OCI-LY1 (cell line): ENCODE measurements around the gene ACP5.

Experiments used
- CTCF ChIP-seq: fragments of 200-600 bp; sonication (generic), shearing (Covaris generic); IDR thresholded peaks from 2 replicates; pipeline ENCODE4 v1.5.1; 2017; ENCODE audit warnings: mild to moderate bottlenecking, antibody characterized with exemption, low read length, moderate library complexity, mixed read lengths
- EZH2 ChIP-seq: fragments of 200-600 bp; sonication (generic), shearing (Covaris generic); IDR thresholded peaks from 2 replicates; pipeline ENCODE4 v1.8.0; 2017; ENCODE audit warnings: borderline replicate concordance, mixed run types, mild to moderate bottlenecking, antibody characterized with exemption, low read length, moderate library complexity, mixed read lengths

- TF ChIP-seq CTCF (no peak), EZH2 (no peak)
Observed at GRCh38 chr19:11624069-11624463, 46.6 kb upstream of the ACP5 start.
